ENCODE results near the gene CRNN.
A peak's percentile ranks its signal among the peaks of the same experiment; 100 is the strongest.

CRNN gene

DNA sequence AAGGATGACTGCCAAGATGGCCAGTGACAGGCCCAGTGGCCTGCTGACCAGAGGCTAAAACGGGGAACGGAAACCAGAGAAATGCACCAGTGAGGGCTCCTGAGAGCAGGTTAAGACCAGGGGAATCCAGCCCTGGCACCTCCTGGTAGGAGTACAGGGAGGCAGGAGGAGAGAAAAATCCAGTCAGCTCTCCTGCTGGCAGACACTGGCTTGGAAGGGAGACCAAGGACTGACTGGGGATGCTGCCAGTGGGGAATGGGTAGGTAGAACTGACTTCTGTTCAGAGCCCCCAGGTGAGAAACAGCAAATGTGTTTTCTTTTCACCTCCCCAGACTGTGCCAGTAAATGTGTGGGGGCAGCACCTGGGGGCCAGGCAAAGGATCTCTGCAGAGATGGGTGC lies 27.7 kb upstream of the CRNN start:
- TF ChIP-seq RAD21 (IDR thresholded peaks at IDR 0.05; ENCODE audit: low read depth) (no peak), TAF1 (IDR thresholded peaks at IDR 0.05; ENCODE audit: low read depth) (no peak), TCF12 (IDR thresholded peaks at IDR 0.05; ENCODE audit: low read depth) (no peak), EP300 (IDR thresholded peaks at IDR 0.05; ENCODE audit: borderline replicate concordance) (no peak), CREB1 (IDR thresholded peaks at IDR 0.05; ENCODE audit: low read depth) (no peak), CEBPB (IDR thresholded peaks at IDR 0.05) (no peak), ZBTB7A (IDR thresholded peaks at IDR 0.05; ENCODE audit: low read depth) (no peak), EGR1 (IDR thresholded peaks at IDR 0.05) (no peak), TEAD4 (IDR thresholded peaks at IDR 0.05) (no peak), FOXM1 (IDR thresholded peaks at IDR 0.05; ENCODE audit: borderline replicate concordance, low read depth) (no peak), YY1 (IDR thresholded peaks at IDR 0.05; ENCODE audit: low read depth) (no peak), NFIC (IDR thresholded peaks at IDR 0.05) (no peak)
- TF ChIP-seq, protein P1, sequence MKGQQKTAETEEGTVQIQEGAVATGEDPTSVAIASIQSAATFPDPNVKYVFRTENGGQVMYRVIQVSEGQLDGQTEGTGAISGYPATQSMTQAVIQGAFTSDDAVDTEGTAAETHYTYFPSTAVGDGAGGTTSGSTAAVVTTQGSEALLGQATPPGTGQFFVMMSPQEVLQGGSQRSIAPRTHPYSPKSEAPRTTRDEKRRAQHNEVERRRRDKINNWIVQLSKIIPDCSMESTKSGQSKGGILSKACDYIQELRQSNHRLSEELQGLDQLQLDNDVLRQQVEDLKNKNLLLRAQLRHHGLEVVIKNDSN (IDR thresholded peaks at IDR 0.05): no peak
- TF ChIP-seq, protein P2, sequence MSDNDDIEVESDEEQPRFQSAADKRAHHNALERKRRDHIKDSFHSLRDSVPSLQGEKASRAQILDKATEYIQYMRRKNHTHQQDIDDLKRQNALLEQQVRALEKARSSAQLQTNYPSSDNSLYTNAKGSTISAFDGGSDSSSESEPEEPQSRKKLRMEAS (IDR thresholded peaks at IDR 0.05): no peak
- TF ChIP-seq, protein P3, sequence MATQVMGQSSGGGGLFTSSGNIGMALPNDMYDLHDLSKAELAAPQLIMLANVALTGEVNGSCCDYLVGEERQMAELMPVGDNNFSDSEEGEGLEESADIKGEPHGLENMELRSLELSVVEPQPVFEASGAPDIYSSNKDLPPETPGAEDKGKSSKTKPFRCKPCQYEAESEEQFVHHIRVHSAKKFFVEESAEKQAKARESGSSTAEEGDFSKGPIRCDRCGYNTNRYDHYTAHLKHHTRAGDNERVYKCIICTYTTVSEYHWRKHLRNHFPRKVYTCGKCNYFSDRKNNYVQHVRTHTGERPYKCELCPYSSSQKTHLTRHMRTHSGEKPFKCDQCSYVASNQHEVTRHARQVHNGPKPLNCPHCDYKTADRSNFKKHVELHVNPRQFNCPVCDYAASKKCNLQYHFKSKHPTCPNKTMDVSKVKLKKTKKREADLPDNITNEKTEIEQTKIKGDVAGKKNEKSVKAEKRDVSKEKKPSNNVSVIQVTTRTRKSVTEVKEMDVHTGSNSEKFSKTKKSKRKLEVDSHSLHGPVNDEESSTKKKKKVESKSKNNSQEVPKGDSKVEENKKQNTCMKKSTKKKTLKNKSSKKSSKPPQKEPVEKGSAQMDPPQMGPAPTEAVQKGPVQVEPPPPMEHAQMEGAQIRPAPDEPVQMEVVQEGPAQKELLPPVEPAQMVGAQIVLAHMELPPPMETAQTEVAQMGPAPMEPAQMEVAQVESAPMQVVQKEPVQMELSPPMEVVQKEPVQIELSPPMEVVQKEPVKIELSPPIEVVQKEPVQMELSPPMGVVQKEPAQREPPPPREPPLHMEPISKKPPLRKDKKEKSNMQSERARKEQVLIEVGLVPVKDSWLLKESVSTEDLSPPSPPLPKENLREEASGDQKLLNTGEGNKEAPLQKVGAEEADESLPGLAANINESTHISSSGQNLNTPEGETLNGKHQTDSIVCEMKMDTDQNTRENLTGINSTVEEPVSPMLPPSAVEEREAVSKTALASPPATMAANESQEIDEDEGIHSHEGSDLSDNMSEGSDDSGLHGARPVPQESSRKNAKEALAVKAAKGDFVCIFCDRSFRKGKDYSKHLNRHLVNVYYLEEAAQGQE (IDR thresholded peaks at IDR 0.05; ENCODE audit: low read depth): no peak

DNA sequence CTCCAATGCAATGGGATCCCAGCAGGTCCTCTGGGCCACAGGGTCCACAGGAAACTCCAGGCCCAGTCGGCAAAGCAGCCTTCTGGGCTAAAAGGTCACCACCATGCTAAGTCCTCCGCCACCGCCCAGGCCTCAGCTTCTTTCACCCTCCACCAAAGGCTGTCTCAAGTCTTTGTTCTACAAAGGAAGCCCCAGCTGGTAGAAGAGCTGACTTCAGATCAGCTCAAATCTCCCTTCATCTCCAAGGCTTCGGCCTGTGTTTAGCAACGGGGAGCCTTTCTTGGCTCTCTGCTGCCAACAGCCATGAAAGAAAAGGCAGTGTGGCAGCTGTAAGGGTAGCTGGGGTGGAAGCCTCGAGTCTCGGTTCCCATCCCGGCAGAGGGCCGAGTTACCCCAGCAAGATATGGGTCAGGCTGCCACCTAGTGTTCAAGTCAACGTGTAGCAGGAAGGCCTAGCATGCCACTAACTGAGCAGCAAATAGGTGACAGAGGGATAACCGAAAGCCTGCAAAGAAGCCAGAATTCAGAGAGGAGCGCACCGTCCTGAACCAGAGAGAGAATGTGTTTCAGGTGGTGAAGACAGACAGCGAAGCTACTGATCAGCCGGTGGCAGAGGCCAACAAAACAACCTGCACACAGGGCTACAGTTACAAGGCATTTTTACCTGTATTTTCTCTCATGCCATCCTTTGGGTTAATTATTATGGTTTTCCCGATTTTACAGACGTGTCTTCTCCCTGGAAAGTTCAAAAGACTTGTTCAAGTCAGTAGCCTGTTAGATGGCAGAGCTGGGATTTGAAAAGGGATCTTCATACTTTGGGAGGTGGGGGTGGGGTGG lies 26.8 kb upstream of the CRNN start:
- TF ChIP-seq RAD21 (IDR thresholded peaks at IDR 0.05; ENCODE audit: low read depth) (peak; percentile 78), TCF12 (IDR thresholded peaks at IDR 0.05; ENCODE audit: low read depth) (no peak)
- TF ChIP-seq, protein P2 (IDR thresholded peaks at IDR 0.05): 0 out of 2 replicates have a peak, but pooled peaks have one; percentile 34

DNA sequence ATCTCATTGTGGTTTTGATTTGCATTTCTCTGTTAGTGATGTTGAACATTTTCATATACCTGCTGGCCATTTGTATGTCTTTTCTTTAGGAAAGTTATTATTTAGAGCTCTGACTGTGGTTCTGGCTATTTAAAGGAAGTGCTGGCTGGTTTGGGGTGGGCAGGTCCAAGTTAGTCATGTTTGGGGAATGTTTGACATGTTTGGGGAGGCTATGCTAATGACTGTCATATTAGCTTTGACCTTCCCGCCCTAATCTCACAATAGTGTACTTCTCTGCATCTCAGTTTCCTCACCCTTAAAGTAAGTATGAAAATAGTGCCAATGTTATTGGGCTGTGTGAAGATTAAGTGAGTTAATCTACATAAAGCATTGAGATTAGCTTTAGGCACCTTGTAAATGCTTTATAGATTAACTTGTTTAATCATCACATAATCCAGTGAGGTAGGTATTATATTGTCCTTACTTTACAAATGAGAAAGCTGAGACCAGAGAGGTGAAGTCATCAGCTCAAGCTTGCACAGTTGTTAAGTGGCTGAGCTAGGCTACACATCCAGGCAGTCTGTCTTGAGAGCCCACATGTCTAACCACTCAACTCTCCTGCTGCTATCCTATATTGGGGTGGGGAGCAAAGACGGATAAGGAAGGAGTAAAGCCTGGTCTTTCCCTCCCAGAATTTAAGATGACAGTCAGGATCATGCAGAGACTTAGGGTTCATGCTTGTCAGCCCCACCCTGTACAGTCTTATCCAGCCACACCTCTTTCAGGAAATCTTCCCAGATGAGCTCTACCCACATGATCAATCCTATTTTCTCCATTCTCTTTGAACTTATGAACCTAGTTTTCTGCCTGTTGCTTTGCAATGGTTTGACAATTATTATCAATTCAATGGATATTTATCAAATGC lies 22.8 kb upstream of the CRNN start:
- TF ChIP-seq, protein P1 (IDR thresholded peaks at IDR 0.05): no peak
- TF ChIP-seq, protein P2 (IDR thresholded peaks at IDR 0.05): no peak

DNA sequence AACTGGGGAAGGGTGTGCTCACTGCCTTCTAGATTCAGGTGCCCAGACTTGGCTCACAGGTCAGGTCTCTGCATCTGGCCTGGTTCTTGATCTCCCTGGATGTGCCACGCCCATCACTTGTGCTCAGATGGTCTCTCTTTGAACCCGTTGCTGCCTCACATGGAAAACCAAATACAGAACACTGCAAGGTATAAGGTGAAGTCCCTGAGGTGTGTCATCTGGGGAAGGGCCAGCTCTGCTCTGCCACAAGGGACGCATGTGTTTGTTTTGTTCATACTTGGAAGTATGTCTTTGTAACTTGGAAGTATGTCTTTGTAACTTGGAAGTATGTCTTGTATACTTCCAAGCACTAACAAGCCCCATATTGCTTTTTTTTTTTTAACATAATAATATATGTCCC lies 13.4 kb upstream of the CRNN start:
- TF ChIP-seq EP300 (IDR thresholded peaks at IDR 0.05; ENCODE audit: borderline replicate concordance): no peak
- no peak for TF ChIP-seq EGR1 (IDR thresholded peaks at IDR 0.05)
- no peak for TF ChIP-seq RAD21 (IDR thresholded peaks at IDR 0.05; ENCODE audit: low read depth)
- TF ChIP-seq, protein P3 (IDR thresholded peaks at IDR 0.05; ENCODE audit: low read depth): no peak
- TF ChIP-seq, protein P2 (IDR thresholded peaks at IDR 0.05): no peak
- TF ChIP-seq YY1 (IDR thresholded peaks at IDR 0.05; ENCODE audit: low read depth): no peak
- no peak for TF ChIP-seq ZBTB7A (IDR thresholded peaks at IDR 0.05; ENCODE audit: low read depth)
- TF ChIP-seq TAF1 (IDR thresholded peaks at IDR 0.05; ENCODE audit: low read depth): no peak

DNA sequence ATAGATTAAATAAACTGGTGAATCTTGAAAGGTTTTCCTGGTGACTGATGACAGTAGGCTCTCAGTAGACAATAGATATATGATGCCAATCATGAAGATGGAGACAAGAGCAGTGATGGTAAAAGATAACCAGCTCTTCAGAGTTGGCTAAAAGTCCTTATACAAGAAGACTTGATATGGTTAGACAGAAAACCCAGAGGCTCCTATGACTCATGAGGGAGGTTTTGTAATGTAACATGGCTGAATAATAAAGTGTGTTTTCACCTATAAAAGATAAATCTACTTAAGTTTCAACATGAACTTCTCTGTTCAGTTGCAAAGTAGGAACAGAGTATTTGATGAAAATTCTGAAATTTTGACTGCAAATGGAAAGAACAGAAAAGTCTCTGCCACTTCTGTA lies 12.7 kb upstream of the CRNN start:
- TF ChIP-seq, protein P2 (IDR thresholded peaks at IDR 0.05): no peak
- TF ChIP-seq ZBTB7A (IDR thresholded peaks at IDR 0.05; ENCODE audit: low read depth): no peak
- no peak for TF ChIP-seq TEAD4 (IDR thresholded peaks at IDR 0.05)
- TF ChIP-seq CEBPB (IDR thresholded peaks at IDR 0.05): no peak
- no peak for TF ChIP-seq EP300 (IDR thresholded peaks at IDR 0.05; ENCODE audit: borderline replicate concordance)
- no peak for TF ChIP-seq YY1 (IDR thresholded peaks at IDR 0.05; ENCODE audit: low read depth)
- TF ChIP-seq EGR1 (IDR thresholded peaks at IDR 0.05): no peak
- TF ChIP-seq RAD21 (IDR thresholded peaks at IDR 0.05; ENCODE audit: low read depth): no peak
- TF ChIP-seq TAF1 (IDR thresholded peaks at IDR 0.05; ENCODE audit: low read depth): no peak
- no peak for TF ChIP-seq TCF12 (IDR thresholded peaks at IDR 0.05; ENCODE audit: low read depth)
- TF ChIP-seq, protein P3 (IDR thresholded peaks at IDR 0.05; ENCODE audit: low read depth): no peak
- TF ChIP-seq FOXM1 (IDR thresholded peaks at IDR 0.05; ENCODE audit: borderline replicate concordance, low read depth): no peak
- TF ChIP-seq NFIC (IDR thresholded peaks at IDR 0.05): no peak
- TF ChIP-seq CREB1 (IDR thresholded peaks at IDR 0.05; ENCODE audit: low read depth): no peak
- TF ChIP-seq, protein P1 (IDR thresholded peaks at IDR 0.05): no peak

All from Ishikawa (cell line).